GM12875 (cell line): ENCODE results near the gene MTIF2.

Experiments
- H3K4me3 ChIP-seq: one replicate; pipeline ENCODE4 v1.5.1; 2011; ENCODE audit warnings: low read depth, low read length, control low read depth
- CTCF ChIP-seq: IDR thresholded peaks from 2 replicates; pipeline ENCODE4 v1.5.1; 2011; ENCODE audit warnings: low read depth, mild to moderate bottlenecking, control low read depth, inconsistent platforms, low read length, moderate library complexity, borderline replicate concordance; ENCODE audit not compliant: insufficient read depth

MTIF2 gene, protein sequence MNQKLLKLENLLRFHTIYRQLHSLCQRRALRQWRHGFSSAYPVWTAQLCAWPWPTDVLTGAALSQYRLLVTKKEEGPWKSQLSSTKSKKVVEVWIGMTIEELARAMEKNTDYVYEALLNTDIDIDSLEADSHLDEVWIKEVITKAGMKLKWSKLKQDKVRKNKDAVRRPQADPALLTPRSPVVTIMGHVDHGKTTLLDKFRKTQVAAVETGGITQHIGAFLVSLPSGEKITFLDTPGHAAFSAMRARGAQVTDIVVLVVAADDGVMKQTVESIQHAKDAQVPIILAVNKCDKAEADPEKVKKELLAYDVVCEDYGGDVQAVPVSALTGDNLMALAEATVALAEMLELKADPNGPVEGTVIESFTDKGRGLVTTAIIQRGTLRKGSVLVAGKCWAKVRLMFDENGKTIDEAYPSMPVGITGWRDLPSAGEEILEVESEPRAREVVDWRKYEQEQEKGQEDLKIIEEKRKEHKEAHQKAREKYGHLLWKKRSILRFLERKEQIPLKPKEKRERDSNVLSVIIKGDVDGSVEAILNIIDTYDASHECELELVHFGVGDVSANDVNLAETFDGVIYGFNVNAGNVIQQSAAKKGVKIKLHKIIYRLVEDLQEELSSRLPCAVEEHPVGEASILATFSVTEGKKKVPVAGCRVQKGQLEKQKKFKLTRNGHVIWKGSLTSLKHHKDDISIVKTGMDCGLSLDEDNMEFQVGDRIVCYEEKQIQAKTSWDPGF

GRCh38 chr2:55268907-55269644 is at the start of gene MTIF2:
Gene MTIF2 (minus strand): TSS chr2:55269231. CDS start chr2:55263858, 5,373 bp downstream.
- TF ChIP-seq CTCF = no peak
- peak within 1 kb of the TSS; percentile 67 for H3K4me3 ChIP-seq

GRCh38 chr2:55314985-55315384 is 46.0 kb upstream of the MTIF2 start:
- H3K4me3 ChIP-seq = no peak overlapping the region
- no peak for TF ChIP-seq CTCF

- TF ChIP-seq CTCF = peak; percentile 43; the same call in 1 of the 2 replicates
- no peak overlapping the region for H3K4me3 ChIP-seq
Measured at GRCh38 chr2:55311444-55311870, 42.4 kb upstream of the MTIF2 start.

- no peak for TF ChIP-seq CTCF
- H3K4me3 ChIP-seq = no peak overlapping the region
Measured at GRCh38 chr2:55309446-55309845, 40.4 kb upstream of the MTIF2 start.

DNA sequence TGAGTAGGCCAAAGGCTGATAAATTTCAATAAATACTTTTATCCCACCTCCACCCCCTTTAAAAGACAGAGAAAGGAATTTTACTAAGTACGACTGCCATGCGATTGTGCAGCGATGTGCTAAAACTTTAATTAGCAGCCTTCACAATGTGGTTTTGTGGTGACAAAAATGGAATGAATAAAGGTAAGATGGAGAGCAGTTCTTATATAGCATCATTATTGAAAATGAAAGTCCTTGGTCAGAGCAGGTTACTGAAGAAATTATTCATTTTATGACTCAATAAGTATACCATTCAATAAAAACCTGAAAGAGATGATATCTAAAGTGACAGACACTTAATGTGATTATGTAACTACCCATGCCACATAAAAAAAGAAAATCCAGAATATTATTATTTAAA is 33.2 kb upstream of the MTIF2 start:
- TF ChIP-seq CTCF = no peak
- H3K4me3 ChIP-seq = no peak overlapping the region

DNA sequence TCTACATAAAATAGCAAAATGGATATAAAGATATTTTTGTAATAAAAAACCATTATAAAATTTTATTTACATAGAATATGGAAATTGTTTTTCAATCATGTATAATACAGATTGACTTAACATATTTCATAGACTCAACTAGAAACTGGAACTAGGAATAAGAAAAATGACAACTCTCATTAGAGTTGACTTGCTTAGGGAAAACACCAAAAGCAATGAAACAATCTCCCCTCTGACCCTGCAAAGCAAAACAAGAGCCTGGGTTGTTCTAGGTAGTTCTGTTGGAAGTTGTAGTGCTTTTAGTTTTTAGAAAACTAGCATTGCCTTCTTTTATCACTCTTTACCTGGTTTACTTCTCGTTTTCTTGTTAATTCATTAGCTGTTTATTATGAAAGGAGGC is 32.2 kb upstream of the MTIF2 start:
- H3K4me3 ChIP-seq = no peak overlapping the region
- no peak for TF ChIP-seq CTCF
